Tibial nerve (tissue), 4 donors: ENCODE data around the gene SDF2L1. TPM values are rescaled to one million over a fixed set of nuclear protein-coding genes. Genes with fewer than 3 reads are reported as not detected.
"Not testable (repeated sequence)": the region's sequence is repeated elsewhere in the genome, so short reads cannot be mapped to it uniquely, and the experiment has no call there.

ENCODE experiments used
- DNase-seq, 2 donors: peaks; one replicate each; pipeline ENCODE4 v3.0.0-alpha.2; 2019; ENCODE audit warnings: low spot score in 2 of 2
- H3K27ac ChIP-seq, 4 donors: fragments of 200-600 bp; sonication (generic) in 3 of 4; one replicate each; pipeline ENCODE4 v1.5.1; 2017 to 2019; ENCODE audit warnings: mild to moderate bottlenecking in 1 of 4
- H3K27me3 ChIP-seq, 2 donors: fragments of 200-600 bp; sonication (generic) in 1 of 2; one replicate each; pipeline versions ENCODE4 v1.5.1 to v1.6.0; 2017 to 2019
- H3K36me3 ChIP-seq, 3 donors: fragments of 200-600 bp; sonication (generic); one replicate each; pipeline ENCODE4 v1.5.1; 2018 to 2019
- H3K4me1 ChIP-seq, 4 donors: fragments of 200-600 bp; sonication (generic) in 3 of 4; one replicate each; pipeline ENCODE4 v1.5.1; 2017 to 2019
- H3K4me3 ChIP-seq, 4 donors: fragments of 200-600 bp; sonication (generic) in 3 of 4; one replicate each; pipeline ENCODE4 v1.5.1; 2017 to 2019; ENCODE audit warnings: mild to moderate bottlenecking in 1 of 4, moderate library complexity in 1 of 4
- H3K9me3 ChIP-seq, 4 donors: fragments of 200-600 bp; sonication (generic) in 3 of 4; one replicate each; pipeline ENCODE4 v1.5.1; 2017 to 2019
- CTCF ChIP-seq, 5 experiments: fragments of 200-600 bp in 3 of 5; fragments of 450-650 bp in 2 of 5; sonication (generic) in 3 of 5; IDR thresholded peaks; one replicate each; pipeline ENCODE4 v1.5.1; 2016 to 2019; ENCODE audit warnings: antibody characterized with exemption in 5 of 5, mild to moderate bottlenecking in 3 of 5, moderate library complexity in 2 of 5
- EP300 ChIP-seq, 2 donors: sonication (generic); formaldehyde crosslinking; IDR thresholded peaks; one replicate each; pipeline ENCODE4 v1.6.1; 2017; ENCODE audit warnings: antibody characterized with exemption in 2 of 2, mild to moderate bottlenecking in 1 of 2
- POLR2A ChIP-seq, 2 donors: fragments of 450-650 bp; IDR thresholded peaks; one replicate each; pipeline ENCODE4 v1.6.1; 2017; ENCODE audit warnings: antibody characterized with exemption in 2 of 2, mild to moderate bottlenecking in 2 of 2, moderate library complexity in 2 of 2
- WGBS, 2 donors: methylation state at CpG; one replicate each; pipeline ENCODE4 v1.1.5; 2018; 5-methylcytosine and 5-hydroxymethylcytosine counted together
- total RNA-seq, 4 donors: library from RNA; depleted of rRNA; stranded (reverse); fragments of >200 nt; gene quantifications; one replicate each; pipeline ENCODE4 v1.1.0, GENCODE V29; 2016

SDF2L1 gene
- total RNA-seq, 4 donors from 2014 or later = 11.4 to 62.7 (median 31.5) TPM

DNA sequence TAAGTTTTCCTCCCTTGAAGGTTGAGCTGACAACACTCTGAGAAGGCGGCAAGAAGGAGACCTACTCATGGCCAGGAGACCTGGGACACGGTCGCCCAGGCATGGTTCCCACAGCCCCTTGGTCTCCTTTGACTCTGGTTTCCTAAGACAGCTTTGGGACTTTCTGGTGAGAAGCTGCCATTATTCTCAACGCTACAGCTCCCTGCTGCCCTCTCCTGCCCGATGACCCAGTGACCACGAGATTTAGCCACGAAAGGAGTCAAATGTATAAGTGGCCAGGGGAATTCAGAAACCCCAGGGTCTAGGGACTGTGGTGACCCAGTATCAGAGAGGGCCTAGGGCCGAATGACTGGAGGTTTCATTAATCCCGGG, 699 bp upstream of the SDF2L1 start:
- DNase-seq = peak in 1 of 2 donors; percentile 43
- WGBS, 2 donors = 5 to 9% methylated on average over 7 to 9 of the region's 9 CpGs
- H3K36me3 ChIP-seq = peaks cover 0 to 31% (median 0%) of the 10 kb centered on the region in 3 donors
- H3K4me1 ChIP-seq = peaks cover 0 to 24% (median 8%) of the 10 kb centered on the region in 4 donors
- no peaks in the 10 kb centered on the region for H3K27me3 ChIP-seq
- H3K9me3 ChIP-seq = no peaks in the 10 kb centered on the region
- peak overlapping the region; percentile 42 to 86 (median 66) for H3K4me3 ChIP-seq
- no peak for TF ChIP-seq POLR2A (IDR thresholded peaks at IDR 0.05)
- peak in 4 of 5 experiments; percentile 7 to 38 (median 29) for TF ChIP-seq CTCF (IDR thresholded peaks at IDR 0.05)
- H3K27ac ChIP-seq = peak overlapping the region in 1 of 4 donors; percentile 66

DNA sequence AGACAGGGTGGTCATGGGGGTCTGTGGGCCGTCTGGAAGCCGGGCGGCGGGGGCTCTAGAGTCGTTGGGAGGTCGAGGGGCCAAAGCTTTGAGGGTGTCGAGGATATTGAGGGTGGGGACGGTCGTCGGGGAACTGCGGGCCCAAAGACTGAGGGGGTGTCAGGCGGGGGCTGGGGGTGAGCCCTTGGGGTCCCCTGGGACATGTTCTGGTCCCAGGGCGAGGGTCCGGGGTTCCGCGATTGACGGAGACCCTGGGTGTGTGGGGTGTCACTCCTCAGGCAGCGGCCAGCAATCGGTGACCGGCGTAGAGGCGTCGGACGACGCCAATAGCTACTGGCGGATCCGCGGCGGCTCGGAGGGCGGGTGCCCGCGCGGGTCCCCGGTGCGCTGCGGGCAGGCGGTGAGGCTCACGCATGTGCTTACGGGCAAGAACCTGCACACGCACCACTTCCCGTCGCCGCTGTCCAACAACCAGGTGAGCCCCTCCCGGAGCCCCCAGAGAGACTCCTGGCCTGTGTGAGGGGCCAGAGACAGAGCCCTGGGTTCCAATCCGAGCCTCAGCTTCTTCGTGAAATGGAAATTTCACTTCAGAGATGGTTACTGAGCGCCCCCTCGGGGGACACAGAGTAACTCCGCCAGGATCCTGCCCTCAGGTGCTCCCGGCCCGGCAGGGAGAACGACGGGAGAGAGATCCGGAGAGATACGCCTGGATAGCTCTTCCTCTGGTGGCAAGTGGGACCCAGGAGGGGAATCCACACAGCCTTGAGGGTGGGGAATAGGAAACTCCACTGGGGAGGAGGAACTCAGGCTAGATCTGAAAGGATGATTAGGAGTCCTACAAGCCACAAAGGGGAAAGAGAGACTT, 714 bp downstream of the SDF2L1 start:
- H3K4me3 ChIP-seq = peak overlapping the region; percentile 65 to 86 (median 74)
- H3K4me1 ChIP-seq = peaks cover 0 to 29% (median 8%) of the 10 kb centered on the region in 4 donors
- peak overlapping the region in 3 of 4 donors; percentile 53 to 75 (median 74) for H3K27ac ChIP-seq
- H3K27me3 ChIP-seq = no peaks in the 10 kb centered on the region
- H3K9me3 ChIP-seq = no peaks in the 10 kb centered on the region
- H3K36me3 ChIP-seq = peaks cover 0 to 31% (median 0%) of the 10 kb centered on the region in 3 donors
- 1% methylated on average over 41 to 56 of the region's 56 CpGs for WGBS, 2 donors
- DNase-seq = no peak
- TF ChIP-seq CTCF (IDR thresholded peaks at IDR 0.05) (peak; percentile 34 to 52 (median 40)), POLR2A (IDR thresholded peaks at IDR 0.05) (no peak)

- Histone ChIP-seq H3K9me3 (no peaks in the 10 kb centered on the region), H3K4me1 (peaks cover 0 to 29% (median 8%) of the 10 kb centered on the region in 4 donors), H3K27ac (no peak overlapping the region), H3K27me3 (no peaks in the 10 kb centered on the region), H3K36me3 (peaks cover 0 to 33% (median 0%) of the 10 kb centered on the region in 3 donors), H3K4me3 (no peak overlapping the region)
- DNase-seq = no peak
- no peak for TF ChIP-seq CTCF (IDR thresholded peaks at IDR 0.05)
- WGBS, 2 donors = 84 to 92% methylated on average over 19 to 22 of the region's 22 CpGs
Measured at GRCh38 chr22:21643533-21644357, 1.6 kb downstream of the SDF2L1 start.

GRCh38 chr22:21645513-21645912, 3.4 kb downstream of the SDF2L1 start:
- H3K4me1 ChIP-seq = peaks cover 0 to 29% (median 8%) of the 10 kb centered on the region in 4 donors
- WGBS, 2 donors = 91 to 97% methylated on average over 6 of the region's 6 CpGs
- H3K9me3 ChIP-seq, H3K4me3 ChIP-seq, H3K27ac ChIP-seq, DNase-seq, H3K27me3 ChIP-seq: not testable (repeated sequence)
- peaks cover 0 to 43% (median 0%) of the 10 kb centered on the region in 3 donors for H3K36me3 ChIP-seq

GRCh38 chr22:21646608-21647590, 4.8 kb downstream of the SDF2L1 start:
- Histone ChIP-seq H3K27me3 (no peaks in the 10 kb centered on the region), H3K9me3 (no peaks in the 10 kb centered on the region), H3K27ac (no peak overlapping the region), H3K4me1 (peaks cover 0 to 31% (median 13%) of the 10 kb centered on the region in 4 donors), H3K36me3 (peaks cover 0 to 43% (median 0%) of the 10 kb centered on the region in 3 donors), H3K4me3 (no peak overlapping the region)
- TF ChIP-seq POLR2A (IDR thresholded peaks at IDR 0.05) (no peak), CTCF (IDR thresholded peaks at IDR 0.05) (peak; percentile 74 to 83 (median 76)), EP300 (IDR thresholded peaks at IDR 0.05) (no peak)
- DNase-seq = peak; percentile 71 to 90
- 40% methylated on average over 13 to 14 of the region's 14 CpGs for WGBS, 2 donors
